NOMO-1 treated with dmso at 0.1 percent for 144 hours (cell line): ENCODE results near the gene BTBD17.

Experiments used
- DNase-seq: peaks from one replicate; lab custom pipeline; 2025; ENCODE audit not compliant: unreplicated experiment; lab: John Stamatoyannopoulos, UW

Gene BTBD17

GRCh38 chr17:74359916-74360315 is 1.8 kb downstream of the BTBD17 start:
- no peak for DNase-seq

- no peak for DNase-seq
These were observed 3.0 kb downstream of the BTBD17 start for GRCh38 chr17:74358697-74359096.

DNA sequence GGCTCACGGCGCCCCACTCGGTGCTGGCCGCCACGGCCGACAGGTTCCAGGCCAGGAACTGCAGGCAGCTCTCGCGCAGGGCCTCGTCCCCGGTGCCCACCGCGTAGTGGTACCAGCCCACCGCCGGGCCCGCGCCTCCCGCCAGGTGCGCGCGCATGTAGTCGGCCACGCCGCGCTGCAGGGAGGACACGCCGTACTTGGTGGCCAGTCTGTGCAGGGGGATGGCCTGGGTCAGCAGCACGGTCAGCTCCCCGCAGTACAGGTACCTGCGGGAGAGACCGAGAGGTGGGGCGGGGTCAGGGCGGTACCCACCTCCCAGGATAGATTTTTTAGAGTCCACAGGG is 4.2 kb downstream of the BTBD17 start:
- DNase-seq: no peak

DNA sequence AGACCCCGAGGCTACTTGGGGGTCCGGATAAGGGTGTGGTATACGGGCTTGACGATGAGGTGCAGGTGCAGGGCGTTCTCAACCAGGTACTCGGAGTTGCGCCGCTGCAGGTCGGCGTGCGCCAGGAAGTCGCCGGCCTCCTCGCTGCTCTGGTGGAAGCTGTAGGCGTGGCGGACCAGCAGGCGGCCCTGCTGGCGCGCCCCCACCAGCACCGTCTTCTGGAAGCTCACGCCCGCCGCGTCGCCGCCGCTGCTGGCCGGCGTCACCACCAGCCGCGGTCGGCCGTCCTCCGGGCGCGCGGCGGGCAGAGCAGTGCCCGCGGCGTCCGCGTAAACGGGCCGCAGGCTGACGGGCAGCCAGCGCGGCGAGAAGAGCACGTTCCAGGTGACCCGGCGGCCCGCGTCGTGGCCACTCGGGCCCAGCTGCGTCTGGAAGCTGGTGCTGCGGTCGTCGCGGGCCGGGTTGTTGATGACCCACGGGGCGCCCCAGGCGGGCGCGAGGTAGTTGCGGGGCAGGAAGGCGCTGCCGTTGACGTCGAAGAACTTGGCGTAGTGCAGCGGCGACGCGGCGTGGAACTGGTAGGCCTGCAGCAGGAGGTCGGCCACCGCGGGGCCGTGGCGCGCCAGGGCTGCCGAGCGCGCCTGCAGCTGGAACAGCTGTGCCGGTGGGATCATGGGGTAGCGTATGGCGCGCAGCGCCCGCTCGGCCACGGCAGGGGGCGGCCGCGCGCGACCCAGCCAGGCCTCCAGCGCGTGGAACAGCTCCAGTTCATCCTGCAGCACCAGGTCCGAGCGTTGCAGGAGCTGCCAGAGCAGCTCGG is 4.8 kb downstream of the BTBD17 start:
- peak; percentile 49 for DNase-seq

- DNase-seq: no peak
These were observed 6.6 kb downstream of the BTBD17 start for GRCh38 chr17:74355065-74355464.

- DNase-seq: no peak
These were observed 7.1 kb downstream of the BTBD17 start for GRCh38 chr17:74354561-74354960.

GRCh38 chr17:74354123-74354522 is 7.5 kb downstream of the BTBD17 start:
- DNase-seq: peak; percentile 42

- no peak for DNase-seq
These were observed 8.1 kb downstream of the BTBD17 start for GRCh38 chr17:74353446-74354060.

GRCh38 chr17:74351552-74352210 is 10.0 kb downstream of the BTBD17 start:
- no peak for DNase-seq

- no peak for DNase-seq
These were observed 11.2 kb downstream of the BTBD17 start for GRCh38 chr17:74350486-74350885.

DNA sequence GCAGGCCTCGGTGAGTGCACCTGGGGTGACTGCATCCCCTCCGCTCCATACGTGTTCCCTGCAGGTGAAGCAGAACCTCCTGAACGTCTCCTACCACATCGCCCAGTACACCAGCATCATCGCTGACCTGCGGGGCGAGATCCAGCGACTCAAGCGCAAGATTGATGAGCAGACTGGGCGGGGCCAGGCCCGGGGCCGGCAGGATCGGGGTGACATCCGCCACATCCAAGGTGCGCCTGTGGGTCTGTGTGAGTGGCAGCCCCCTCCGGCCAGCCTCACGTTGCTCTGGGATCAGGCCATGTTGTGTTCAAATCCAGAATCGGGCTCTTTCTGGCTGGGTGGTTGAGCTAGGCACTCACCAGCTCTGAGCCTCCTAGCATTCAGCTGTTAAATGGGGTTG is 12.5 kb downstream of the BTBD17 start:
- DNase-seq: no peak

DNA sequence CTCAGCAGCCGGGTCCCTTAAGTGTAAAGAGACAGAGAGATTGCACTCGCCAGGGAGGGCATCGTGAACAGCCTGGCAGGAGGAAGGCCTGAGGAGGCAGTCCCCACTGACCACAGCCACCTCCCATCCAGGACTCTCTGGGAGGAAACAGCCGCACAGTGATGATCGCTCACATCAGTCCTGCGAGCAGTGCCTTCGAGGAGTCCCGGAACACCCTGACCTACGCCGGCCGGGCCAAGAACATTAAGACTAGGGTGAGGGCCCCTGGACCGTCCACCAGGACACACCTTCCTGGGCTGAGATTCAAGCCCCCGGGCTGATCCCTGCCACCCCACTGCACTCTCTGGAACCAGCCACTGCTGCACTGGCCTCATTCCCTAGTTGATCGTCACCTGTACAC is 14.0 kb downstream of the BTBD17 start:
- DNase-seq: no peak

- no peak for DNase-seq
These were observed 16.0 kb downstream of the BTBD17 start for GRCh38 chr17:74345433-74346241.

GRCh38 chr17:74344658-74345057 is 17.0 kb downstream of the BTBD17 start:
- DNase-seq: no peak

DNA sequence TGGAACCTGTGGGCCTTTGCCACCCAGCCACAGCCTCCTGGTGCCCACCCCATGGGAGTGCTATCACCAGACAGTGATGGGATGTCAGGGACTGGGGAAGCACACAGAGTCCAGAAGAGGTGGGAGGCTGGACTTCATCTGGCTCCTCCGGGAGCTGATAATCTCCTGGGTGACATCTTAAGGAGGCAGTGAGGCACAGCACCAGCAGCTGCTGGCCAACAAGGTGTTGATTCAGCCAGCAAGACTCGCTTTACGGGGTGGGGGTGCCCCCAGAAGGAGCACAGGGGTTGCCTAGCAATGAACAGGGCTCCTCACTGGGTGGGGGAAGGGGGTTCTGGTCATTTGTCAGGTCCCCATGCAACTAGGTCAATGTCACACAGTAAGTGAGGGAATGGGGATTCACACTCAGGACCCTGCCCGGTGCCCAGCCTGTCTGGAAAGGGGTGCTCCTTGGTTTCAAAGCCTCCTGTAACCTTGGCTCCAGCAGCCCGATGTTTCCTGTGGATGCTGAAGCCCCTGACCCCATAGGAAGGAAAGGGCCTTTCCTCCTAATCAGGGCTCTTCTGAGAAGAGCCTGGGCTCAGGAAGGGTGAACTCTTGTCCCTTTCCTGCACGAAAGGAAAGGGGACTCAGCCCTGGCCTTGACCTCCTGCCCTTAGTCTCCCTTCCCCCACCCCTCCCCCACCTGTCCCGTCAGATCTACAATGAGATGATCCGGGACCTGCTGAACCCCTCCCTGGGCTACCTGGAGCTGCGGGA is 18.0 kb downstream of the BTBD17 start:
- DNase-seq: no peak

DNA sequence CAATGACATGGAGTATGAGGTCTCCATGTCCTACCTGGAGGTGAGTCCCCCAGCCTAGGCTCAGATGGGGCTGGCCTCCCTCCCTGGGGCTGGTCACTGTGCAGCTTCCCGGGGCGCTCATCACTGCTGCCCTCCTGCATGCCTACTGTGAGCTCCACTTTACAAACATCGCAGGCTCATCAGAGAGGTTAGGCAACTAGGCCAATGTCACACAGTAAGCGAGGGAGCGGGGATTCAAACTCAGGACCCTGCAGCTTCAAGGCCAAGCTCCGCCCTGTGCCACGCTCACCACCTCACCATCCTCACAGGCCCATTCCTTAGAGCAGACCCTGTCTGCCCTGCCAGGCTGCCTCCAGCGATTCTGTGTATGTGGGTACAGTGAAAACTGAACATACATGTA is 18.5 kb downstream of the BTBD17 start:
- DNase-seq: no peak

DNA sequence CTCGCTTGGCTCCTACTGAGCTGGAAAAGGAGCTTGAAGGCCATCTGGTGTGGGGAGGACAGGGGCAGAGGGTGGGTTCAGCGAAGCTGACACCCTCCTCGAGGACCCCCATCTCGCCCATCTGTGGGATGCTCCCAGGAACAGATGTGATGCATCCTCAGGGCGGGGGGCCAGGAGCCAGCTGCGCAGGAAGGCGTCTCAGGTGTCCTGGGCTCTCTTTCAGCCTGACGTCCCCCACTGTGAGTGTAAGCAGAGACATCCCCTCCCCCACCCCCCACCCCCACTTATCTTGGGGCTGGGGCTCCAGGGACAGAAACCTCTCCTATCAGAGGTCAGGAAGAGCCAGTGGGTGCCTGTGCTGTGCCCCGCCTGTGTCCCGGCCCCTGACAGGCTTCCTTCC is 19.4 kb downstream of the BTBD17 start:
- DNase-seq: no peak

GRCh38 chr17:74340470-74341023 is 21.1 kb downstream of the BTBD17 start:
- DNase-seq: no peak

DNA sequence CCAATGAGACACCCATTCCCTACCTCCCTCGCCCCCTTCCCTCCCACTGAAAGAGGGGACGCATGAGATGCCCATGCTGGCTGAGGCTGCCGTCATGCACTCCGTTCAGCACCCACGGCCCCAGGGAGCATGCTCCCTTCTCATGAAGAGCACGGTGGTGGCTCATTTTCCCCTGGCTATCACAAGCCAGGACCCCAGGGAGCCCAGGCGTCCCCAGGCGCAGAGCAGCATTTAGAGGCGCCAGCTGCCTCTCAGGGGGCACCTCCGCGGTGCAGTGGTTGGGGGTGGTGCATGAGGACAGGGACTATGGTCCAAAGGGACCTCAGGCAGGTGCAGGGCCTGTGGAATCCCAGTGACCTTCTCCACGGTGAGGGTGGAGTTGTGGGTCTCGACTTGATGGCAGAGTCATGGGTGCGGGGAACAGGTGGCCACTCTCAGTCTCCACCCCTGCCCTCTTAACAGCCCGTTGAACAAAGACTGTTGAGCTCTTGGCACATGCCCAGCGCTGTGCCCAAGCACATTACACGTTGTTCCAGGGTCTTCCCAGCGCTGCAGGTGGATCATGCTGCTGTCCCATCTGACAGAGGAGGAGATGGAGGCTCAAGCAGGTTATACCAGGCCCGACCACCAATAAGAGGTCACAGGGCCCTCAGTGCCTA is 22.0 kb downstream of the BTBD17 start:
- no peak for DNase-seq
